ENCODE measurements around the gene PFDN1. TPM values are rescaled to one million over a fixed set of nuclear protein-coding genes. Genes with fewer than 3 reads are reported as not detected.

Gene PFDN1
- polyA plus RNA-seq, 1 experiment: 114 TPM

- POLR2A ChIA-PET: interaction anchor here (0.7 to 1.5 kb wide), 2 partner anchors 101 to 445 kb away, joined by 4 to 7 read pairs; partner anchors contain the start of gene HBEGF
- no peak for DNase-seq (ENCODE audit: low read depth)
- no peaks in the 10 kb centered on the region for H3K36me3 ChIP-seq (ENCODE audit: control insufficient read depth, insufficient read depth, low read length)
- no peaks in the 10 kb centered on the region for H3K27me3 ChIP-seq (ENCODE audit: control insufficient read depth, insufficient read depth, low read length)
- CTCF ChIA-PET: interaction anchor here (0.7 to 23.5 kb wide), 17 partner anchors 9 to 473 kb away, joined by 3 to 813 read pairs (median 7); partner anchors contain the start of genes ANKHD1, HBEGF and SLC4A9
- no peak for TF ChIP-seq CTCF (IDR thresholded peaks at IDR 0.05; ENCODE audit: insufficient read depth, low read depth, low read length)
- H3K4me3 ChIP-seq (ENCODE audit: low read depth, low read length): no peak overlapping the region
Measured at GRCh38 chr5:140245341-140245740, 57.6 kb downstream of the PFDN1 start.

GRCh38 chr5:140244525-140245025 lies 58.3 kb downstream of the PFDN1 start:
- Histone ChIP-seq H3K27me3 (ENCODE audit: control insufficient read depth, insufficient read depth, low read length) (no peaks in the 10 kb centered on the region), H3K36me3 (ENCODE audit: control insufficient read depth, insufficient read depth, low read length) (no peaks in the 10 kb centered on the region), H3K4me3 (ENCODE audit: low read depth, low read length) (no peak overlapping the region)
- ChIA-PET POLR2A (interaction anchor here (0.6 to 0.7 kb wide), 2 partner anchors 10 to 446 kb away, joined by 5 to 7 read pairs; no protein-coding TSS in a partner anchor), CTCF (interaction anchor here (0.7 to 23.5 kb wide), 29 partner anchors 9 to 478 kb away, joined by 3 to 813 read pairs (median 4); partner anchors contain the start of genes ANKHD1, HBEGF and SLC4A9)
- peak; percentile 86 for TF ChIP-seq CTCF (IDR thresholded peaks at IDR 0.05; ENCODE audit: insufficient read depth, low read depth, low read length)
- DNase-seq (ENCODE audit: low read depth): no peak

- POLR2A ChIA-PET: interaction anchor here (0.6 kb wide), 1 partner anchor 9 kb away, joined by 5 read pairs; no protein-coding TSS in a partner anchor
- H3K4me3 ChIP-seq (ENCODE audit: low read depth, low read length): no peak overlapping the region
- H3K27me3 ChIP-seq (ENCODE audit: control insufficient read depth, insufficient read depth, low read length): no peaks in the 10 kb centered on the region
- H3K36me3 ChIP-seq (ENCODE audit: control insufficient read depth, insufficient read depth, low read length): no peaks in the 10 kb centered on the region
- DNase-seq (ENCODE audit: low read depth): no peak
- no peak for TF ChIP-seq CTCF (IDR thresholded peaks at IDR 0.05; ENCODE audit: insufficient read depth, low read depth, low read length)
- CTCF ChIA-PET: interaction anchor here (0.8 to 23.5 kb wide), 27 partner anchors 11 to 479 kb away, joined by 3 to 813 read pairs (median 5); partner anchors contain the start of genes ANKHD1, HBEGF and SLC4A9
Measured at GRCh38 chr5:140243706-140244250, 59.1 kb downstream of the PFDN1 start.

- POLR2A ChIA-PET: no interaction called here
- Histone ChIP-seq H3K4me3 (ENCODE audit: low read depth, low read length) (no peak overlapping the region), H3K27me3 (ENCODE audit: control insufficient read depth, insufficient read depth, low read length) (no peaks in the 10 kb centered on the region), H3K36me3 (ENCODE audit: control insufficient read depth, insufficient read depth, low read length) (no peaks in the 10 kb centered on the region)
- TF ChIP-seq CTCF (IDR thresholded peaks at IDR 0.05; ENCODE audit: insufficient read depth, low read depth, low read length): no peak
- no peak for DNase-seq (ENCODE audit: low read depth)
- CTCF ChIA-PET: interaction anchor here (0.6 to 23.5 kb wide), 10 partner anchors 12 to 479 kb away, joined by 3 to 813 read pairs (median 16); partner anchors contain the start of genes HBEGF and SLC4A9
Measured at GRCh38 chr5:140242890-140243585, 59.9 kb downstream of the PFDN1 start.

GRCh38 chr5:140242099-140242498 lies 60.8 kb downstream of the PFDN1 start:
- Histone ChIP-seq H3K4me3 (ENCODE audit: low read depth, low read length) (no peak overlapping the region), H3K36me3 (ENCODE audit: control insufficient read depth, insufficient read depth, low read length) (no peaks in the 10 kb centered on the region), H3K27me3 (ENCODE audit: control insufficient read depth, insufficient read depth, low read length) (no peaks in the 10 kb centered on the region)
- ChIA-PET POLR2A (no interaction called here), CTCF (interaction anchor here (1.0 to 23.5 kb wide), 4 partner anchors 20 to 121 kb away, joined by 3 to 813 read pairs (median 117); partner anchors contain the start of genes HBEGF and SLC4A9)
- no peak for TF ChIP-seq CTCF (IDR thresholded peaks at IDR 0.05; ENCODE audit: insufficient read depth, low read depth, low read length)
- no peak for DNase-seq (ENCODE audit: low read depth)
